H1 (cell line): Measurements from ENCODE around the gene UBAP2. TPM values are rescaled to one million over a fixed set of nuclear protein-coding genes. Genes with fewer than 3 reads are reported as not detected.

Source experiments
- CTCF ChIA-PET: fragments of 300-600 bp; sonication (Branson Sonifier 250); formaldehyde crosslinking; loops from one replicate; lab custom pipeline; 2021; ENCODE audit not compliant: partially characterized antibody; lab: Charles Lee
- POLR2A ChIA-PET: fragments of 300-600 bp; sonication (Branson Sonifier 250); formaldehyde crosslinking; loops from one replicate; lab custom pipeline; 2021; ENCODE audit warnings: inconsistent platforms; ENCODE audit not compliant: partially characterized antibody; lab: Charles Lee
- DNase-seq, 2 experiments: peaks; one replicate each; pipeline versions ENCODE4 v3.0.0 to v3.0.0-alpha.2; 2010 to 2022; ENCODE audit warnings: low spot score in 2 of 2, low read depth in 1 of 2, mixed read lengths in 1 of 2
- FAIRE-seq: peaks from 2 replicates; lab custom pipeline; 2011; peaks lifted over from hg19 to GRCh38; lab: Jason Lieb, UNC
- H2AFZ ChIP-seq: 2 replicates; pipeline ENCODE4 v1.8.1; 2012; ENCODE audit warnings: low read length, inconsistent platforms
- H2AK5ac ChIP-seq: 2 replicates; pipeline ENCODE4 v1.6.1; 2013; ENCODE audit warnings: low read depth, low read length
- H2BK120ac ChIP-seq: replicated peaks from 2 replicates; pipeline ENCODE3; 2013; ENCODE audit warnings: low read depth, low read length, inconsistent platforms
- H2BK12ac ChIP-seq: 2 replicates; pipeline ENCODE4 v1.6.1; 2013; ENCODE audit warnings: low read depth, low read length
- H2BK15ac ChIP-seq: 2 replicates; pipeline ENCODE4 v1.6.1; 2013; ENCODE audit warnings: low read length
- H2BK20ac ChIP-seq: 2 replicates; pipeline ENCODE4 v1.6.1; 2013; ENCODE audit warnings: low read length
- H2BK5ac ChIP-seq: 2 replicates; pipeline ENCODE4 v1.6.1; 2013; ENCODE audit warnings: low read depth, low read length
- H3K14ac ChIP-seq: 2 replicates; pipeline ENCODE4 v1.6.1; 2013; ENCODE audit warnings: inconsistent platforms; ENCODE audit not compliant: insufficient read length
- H3K18ac ChIP-seq: 2 replicates; pipeline ENCODE4 v1.6.1; 2013; ENCODE audit warnings: low read length; ENCODE audit errors: extremely low read depth
- H3K23ac ChIP-seq: 2 replicates; pipeline ENCODE4 v1.6.1; 2013; ENCODE audit warnings: inconsistent platforms; ENCODE audit not compliant: insufficient read length
- H3K23me2 ChIP-seq: 2 replicates; pipeline ENCODE4 v1.6.1; 2013; ENCODE audit warnings: low read depth, low read length
- H3K27ac ChIP-seq: 2 replicates; pipeline ENCODE4 v1.6.1; 2011; ENCODE audit warnings: low read depth, low read length, inconsistent platforms
- H3K27me3 ChIP-seq, 4 experiments: replicated peaks in 1 of 4; 1 replicate in 1 of 4; 2 replicates in 3 of 4; pipeline versions ENCODE4 v1.6.1 to v1.8.1; 2011 to 2013; ENCODE audit warnings: low read length in 3 of 4, mild to moderate bottlenecking in 3 of 4, inconsistent platforms in 2 of 4, mixed read lengths in 2 of 4, moderate library complexity in 1 of 4; ENCODE audit not compliant: control insufficient read depth in 3 of 4, insufficient read depth in 3 of 4; ENCODE audit errors: extremely low read depth in 1 of 4
- H3K36me3 ChIP-seq, 4 experiments: 2 replicates each; pipeline versions ENCODE4 v1.6.1 to v1.8.1; 2011 to 2013; ENCODE audit warnings: mild to moderate bottlenecking in 4 of 4, low read length in 3 of 4, moderate library complexity in 2 of 4, control low read depth in 1 of 4, inconsistent platforms in 1 of 4; ENCODE audit not compliant: insufficient read depth in 4 of 4, control insufficient read depth in 2 of 4
- H3K4ac ChIP-seq: replicated peaks from 2 replicates; pipeline ENCODE3; 2013; ENCODE audit warnings: low read length, low read depth, mixed read lengths, inconsistent platforms; ENCODE audit not compliant: insufficient read length
- H3K4me1 ChIP-seq, 4 experiments: replicated peaks in 1 of 4; 1 replicate in 1 of 4; 2 replicates in 3 of 4; pipeline versions ENCODE4 v1.6.1 to v1.8.1; 2011 to 2013; ENCODE audit warnings: low read length in 3 of 4, inconsistent platforms in 2 of 4, mixed read lengths in 1 of 4; ENCODE audit not compliant: insufficient read depth in 4 of 4, control insufficient read depth in 3 of 4
- H3K4me2 ChIP-seq, 2 experiments: 2 replicates each; pipeline versions ENCODE4 v1.6.1 to v1.8.1; 2011 to 2013; ENCODE audit warnings: low read depth in 2 of 2, low read length in 2 of 2, control low read depth in 1 of 2, inconsistent platforms in 1 of 2, mild to moderate bottlenecking in 1 of 2; ENCODE audit not compliant: insufficient read depth in 1 of 2
- H3K4me3 ChIP-seq, 4 experiments: fragments of 200-600, 300-600 bp in 1 of 4; sonication (generic), shearing (Covaris generic), sonication (Bioruptor Twin) in 1 of 4; 2 replicates each; pipeline versions ENCODE4 v1.5.1 to v1.8.1; 2011 to 2016; ENCODE audit warnings: low read length in 4 of 4, low read depth in 3 of 4, control low read depth in 2 of 4, inconsistent platforms in 2 of 4, mild to moderate bottlenecking in 2 of 4, mixed read lengths in 1 of 4, moderate library complexity in 1 of 4; ENCODE audit not compliant: insufficient read depth in 2 of 4; ENCODE audit errors: extremely low read depth in 1 of 4
- H3K56ac ChIP-seq: replicated peaks from 2 replicates; pipeline ENCODE3; 2013; ENCODE audit warnings: low read depth, mild to moderate bottlenecking, mixed read lengths, low read length, inconsistent platforms; ENCODE audit not compliant: insufficient read length
- H3K79me1 ChIP-seq: 2 replicates; pipeline ENCODE4 v1.6.1; 2013; ENCODE audit warnings: low read depth, low read length, control low read depth
- H3K79me2 ChIP-seq, 2 experiments: 2 replicates each; pipeline versions ENCODE4 v1.6.1 to v1.8.1; 2012 to 2013; ENCODE audit warnings: low read length in 2 of 2, mild to moderate bottlenecking in 2 of 2, inconsistent platforms in 1 of 2; ENCODE audit not compliant: insufficient read depth in 2 of 2, control insufficient read depth in 1 of 2
- H3K9ac ChIP-seq, 4 experiments: replicated peaks in 1 of 4; 1 replicate in 1 of 4; 2 replicates in 3 of 4; pipeline versions ENCODE4 v1.6.1 to v1.8.1; 2011 to 2013; ENCODE audit warnings: low read depth in 3 of 4, low read length in 3 of 4, control low read depth in 2 of 4, mild to moderate bottlenecking in 2 of 4, moderate library complexity in 2 of 4, inconsistent platforms in 1 of 4; ENCODE audit errors: extremely low read depth in 1 of 4
- H3K9me3 ChIP-seq, 2 experiments: 2 replicates each; pipeline versions ENCODE4 v1.6.1 to v1.8.1; 2012 to 2013; ENCODE audit warnings: mild to moderate bottlenecking in 2 of 2, moderate library complexity in 2 of 2, control low read depth in 1 of 2, inconsistent platforms in 1 of 2, low read depth in 1 of 2, low read length in 1 of 2, mixed read lengths in 1 of 2; ENCODE audit not compliant: insufficient read depth in 2 of 2
- H4K20me1 ChIP-seq, 2 experiments: replicated peaks in 1 of 2; 2 replicates each; pipeline versions ENCODE3 to v1.8.1; 2011 to 2013; ENCODE audit warnings: inconsistent platforms in 2 of 2, low read length in 2 of 2, mild to moderate bottlenecking in 1 of 2; ENCODE audit not compliant: insufficient read depth in 2 of 2, control insufficient read depth in 1 of 2
- H4K5ac ChIP-seq: 2 replicates; pipeline ENCODE4 v1.6.1; 2013; ENCODE audit warnings: low read length, low read depth, mixed read lengths, inconsistent platforms; ENCODE audit not compliant: insufficient read length
- H4K8ac ChIP-seq: 2 replicates; pipeline ENCODE4 v1.8.0; 2013; ENCODE audit warnings: mild to moderate bottlenecking, moderate library complexity, low read length, inconsistent platforms; ENCODE audit not compliant: insufficient read depth; ENCODE audit errors: extremely low read depth
- H4K91ac ChIP-seq: replicated peaks from 2 replicates; pipeline ENCODE3; 2013; ENCODE audit warnings: low read length, mixed read lengths, inconsistent platforms; ENCODE audit not compliant: insufficient read length
- BCL11A ChIP-seq, 2 experiments: IDR thresholded peaks; one replicate each; pipeline ENCODE4 v1.6.1; 2011; ENCODE audit warnings: low read depth in 2 of 2, low read length in 2 of 2, mild to moderate bottlenecking in 2 of 2
- BRCA1 ChIP-seq: IDR thresholded peaks from 2 replicates; pipeline ENCODE4 v1.6.1; 2012; ENCODE audit warnings: low read depth, low read length, improper control_type of control experiment
- CHD2 ChIP-seq: IDR thresholded peaks from 2 replicates; pipeline ENCODE4 v1.6.1; 2012; ENCODE audit warnings: low read length, improper control_type of control experiment
- CTBP2 ChIP-seq: IDR thresholded peaks from 2 replicates; pipeline ENCODE4 v1.7.0; 2011; ENCODE audit warnings: borderline replicate concordance, mild to moderate bottlenecking, moderate library complexity, mixed read lengths, low read length; ENCODE audit not compliant: insufficient read depth, insufficient read length
- GTF2F1 ChIP-seq: IDR thresholded peaks from 2 replicates; pipeline ENCODE4 v1.6.1; 2012; ENCODE audit warnings: low read depth, low read length, improper control_type of control experiment, borderline replicate concordance
- HDAC2 ChIP-seq, 2 experiments: fragments of 300-600 bp in 1 of 2; sonication (generic) in 1 of 2; IDR thresholded peaks; 2 replicates each; pipeline ENCODE4 v1.6.1; 2011 to 2012; ENCODE audit warnings: low read depth in 2 of 2, low read length in 2 of 2, mild to moderate bottlenecking in 2 of 2, moderate library complexity in 2 of 2, borderline replicate concordance in 1 of 2, inconsistent platforms in 1 of 2
- PHF8 ChIP-seq: fragments of 200-600 bp; sonication (generic); conservative IDR thresholded peaks from 2 replicates; pipeline ENCODE4 v1.7.1; 2012; ENCODE audit warnings: low read depth, mild to moderate bottlenecking, inconsistent platforms, low read length, moderate library complexity
- POU5F1 ChIP-seq: IDR thresholded peaks from 2 replicates; pipeline ENCODE4 v1.6.1; 2011; ENCODE audit warnings: low read depth, mild to moderate bottlenecking, low read length, moderate library complexity
- RAD21 ChIP-seq, 2 experiments: IDR thresholded peaks in 1 of 2; conservative IDR thresholded peaks in 1 of 2; 2 replicates each; pipeline ENCODE4 v1.6.1; 2011; ENCODE audit warnings: low read depth in 2 of 2, low read length in 2 of 2, improper control_type of control experiment in 1 of 2, inconsistent platforms in 1 of 2, mild to moderate bottlenecking in 1 of 2, moderate library complexity in 1 of 2
- polyA plus RNA-seq, 7 experiments: library from polyadenylated mRNA; depleted of rRNA in 3 of 7; stranded (reverse) in 5 of 7; unstranded in 2 of 7; fragments of >200 nt in 5 of 7; fragments of 200-250 nt in 2 of 7; gene quantifications; 1 replicate in 5 of 7; 2 replicates in 1 of 7; 4 replicates in 1 of 7; pipeline versions ENCODE4 v1.2.1 to v1.2.3, GENCODE V29; 2011 to 2013; ENCODE audit warnings: missing spikeins in 2 of 7, mixed read lengths in 2 of 7
- total RNA-seq: library from RNA; stranded (reverse); fragmentation: NEBNext Ultra II Directional; extraction: Animal tissue kit (Norgen Biotek cat#: 25700); gene quantifications from 2 replicates; pipeline ENCODE4 v1.2.1, GENCODE V29; 2021
- TF ChIP-seq, protein P1 (sequence below): IDR thresholded peaks from 2 replicates; pipeline ENCODE4 v1.6.1; 2012; ENCODE audit warnings: inconsistent platforms
- TF ChIP-seq, protein P2 (sequence below), 3 experiments: IDR thresholded peaks; 1 replicate in 2 of 3; 2 replicates in 1 of 3; pipeline versions ENCODE4 v1.5.1 to v1.6.1; 2011; ENCODE audit warnings: low read length in 3 of 3, mild to moderate bottlenecking in 3 of 3, inconsistent platforms in 2 of 3, low read depth in 1 of 3, moderate library complexity in 1 of 3; ENCODE audit not compliant: insufficient read depth in 1 of 3; ENCODE audit errors: control extremely low read depth in 1 of 3

Gene UBAP2
- total and polyA plus RNA-seq, 2 of the 8 experiments (the other 6 are each of a cell fraction or from before 2014, with no cell fraction given), result 75.0 to 81.4 TPM

DNA sequence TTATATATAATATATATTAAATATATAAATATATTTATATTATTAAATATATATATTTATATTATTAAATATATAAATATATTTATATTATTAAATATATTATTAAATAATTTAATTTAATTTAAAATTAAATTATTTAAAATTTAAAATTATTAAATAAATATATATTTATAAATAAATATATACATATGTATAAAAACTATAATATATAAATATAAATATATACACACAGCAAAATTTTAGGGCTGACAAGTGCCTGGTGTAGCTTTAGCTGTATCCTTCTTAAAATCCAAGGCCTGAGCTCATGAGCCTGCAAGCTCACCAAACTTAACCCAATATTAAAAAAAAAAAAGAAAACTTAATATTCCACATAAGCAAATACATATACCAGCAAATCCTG is 53.2 kb downstream of the UBAP2 start:
- Histone ChIP-seq H3K14ac (no peak overlapping the region), H3K9ac (no peak overlapping the region), H3K9me3 (no peaks in the 10 kb centered on the region), H2BK20ac (no peak overlapping the region), H2BK12ac (no peak overlapping the region), H3K23me2 (no peaks in the 10 kb centered on the region), H4K20me1 (peaks cover 0 to 6% of the 10 kb centered on the region in 2 experiments), H2AK5ac (no peak overlapping the region), H3K27ac (no peak overlapping the region), H4K8ac (no peak overlapping the region), H3K56ac (no peak overlapping the region), H3K79me1 (no peaks in the 10 kb centered on the region; the same call in 1 of the 2 replicates), H2BK120ac (no peak overlapping the region), H4K91ac (no peak overlapping the region), H4K5ac (no peak overlapping the region), H3K4ac (no peak overlapping the region), H3K18ac (no peak overlapping the region), H3K4me2 (no peak overlapping the region), H3K4me1 (no peaks in the 10 kb centered on the region), H3K27me3 (no peaks in the 10 kb centered on the region), H3K79me2 (peaks cover 0 to 8% of the 10 kb centered on the region in 2 experiments; a peak in 2 of 4 replicates), H3K36me3 (peaks cover 2 to 45% (median 14%) of the 10 kb centered on the region in 4 experiments; a peak in 6 of 8 replicates), H2BK15ac (no peak overlapping the region), H3K23ac (no peak overlapping the region), H2BK5ac (no peak overlapping the region), H3K4me3 (no peak overlapping the region), H2AFZ (no peak overlapping the region)
- DNase-seq (no peak), FAIRE-seq (no peak)
- CTCF ChIA-PET, result no interaction called here
- POLR2A ChIA-PET, result no interaction called here
- TF ChIP-seq PHF8 (no peak), BRCA1 (no peak), RAD21 (IDR thresholded peaks at IDR 0.05 in 1 of 2, conservative IDR thresholded peaks at IDR 0.05 in 1 of 2; ENCODE audit: low read depth in 2 of 2, low read length in 2 of 2) (no peak), GTF2F1 (no peak), BCL11A (IDR thresholded peaks at IDR 0.05; ENCODE audit: low read depth in 2 of 2, low read length in 2 of 2) (no peak), CHD2 (no peak), POU5F1 (no peak), HDAC2 (IDR thresholded peaks at IDR 0.05; ENCODE audit: borderline replicate concordance in 1 of 2, low read depth in 2 of 2, low read length in 2 of 2) (no peak), CTBP2 (no peak)
- TF ChIP-seq, protein P1, sequence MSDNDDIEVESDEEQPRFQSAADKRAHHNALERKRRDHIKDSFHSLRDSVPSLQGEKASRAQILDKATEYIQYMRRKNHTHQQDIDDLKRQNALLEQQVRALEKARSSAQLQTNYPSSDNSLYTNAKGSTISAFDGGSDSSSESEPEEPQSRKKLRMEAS, result no peak
- TF ChIP-seq, protein P2, sequence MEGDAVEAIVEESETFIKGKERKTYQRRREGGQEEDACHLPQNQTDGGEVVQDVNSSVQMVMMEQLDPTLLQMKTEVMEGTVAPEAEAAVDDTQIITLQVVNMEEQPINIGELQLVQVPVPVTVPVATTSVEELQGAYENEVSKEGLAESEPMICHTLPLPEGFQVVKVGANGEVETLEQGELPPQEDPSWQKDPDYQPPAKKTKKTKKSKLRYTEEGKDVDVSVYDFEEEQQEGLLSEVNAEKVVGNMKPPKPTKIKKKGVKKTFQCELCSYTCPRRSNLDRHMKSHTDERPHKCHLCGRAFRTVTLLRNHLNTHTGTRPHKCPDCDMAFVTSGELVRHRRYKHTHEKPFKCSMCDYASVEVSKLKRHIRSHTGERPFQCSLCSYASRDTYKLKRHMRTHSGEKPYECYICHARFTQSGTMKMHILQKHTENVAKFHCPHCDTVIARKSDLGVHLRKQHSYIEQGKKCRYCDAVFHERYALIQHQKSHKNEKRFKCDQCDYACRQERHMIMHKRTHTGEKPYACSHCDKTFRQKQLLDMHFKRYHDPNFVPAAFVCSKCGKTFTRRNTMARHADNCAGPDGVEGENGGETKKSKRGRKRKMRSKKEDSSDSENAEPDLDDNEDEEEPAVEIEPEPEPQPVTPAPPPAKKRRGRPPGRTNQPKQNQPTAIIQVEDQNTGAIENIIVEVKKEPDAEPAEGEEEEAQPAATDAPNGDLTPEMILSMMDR (IDR thresholded peaks at IDR 0.05; ENCODE audit: control extremely low read depth in 1 of 3, insufficient read depth in 1 of 3, low read depth in 1 of 3, low read length in 3 of 3), result no peak
